Measurements from ENCODE around the gene ADGRB2. TPM values are rescaled to one million over a fixed set of nuclear protein-coding genes. Genes with fewer than 3 reads are reported as not detected.

The ADGRB2 gene
- total RNA-seq, 4 donors from 2014 or later = 0.77 to 31.0 (median 3.7) TPM; not detected in 1

DNA sequence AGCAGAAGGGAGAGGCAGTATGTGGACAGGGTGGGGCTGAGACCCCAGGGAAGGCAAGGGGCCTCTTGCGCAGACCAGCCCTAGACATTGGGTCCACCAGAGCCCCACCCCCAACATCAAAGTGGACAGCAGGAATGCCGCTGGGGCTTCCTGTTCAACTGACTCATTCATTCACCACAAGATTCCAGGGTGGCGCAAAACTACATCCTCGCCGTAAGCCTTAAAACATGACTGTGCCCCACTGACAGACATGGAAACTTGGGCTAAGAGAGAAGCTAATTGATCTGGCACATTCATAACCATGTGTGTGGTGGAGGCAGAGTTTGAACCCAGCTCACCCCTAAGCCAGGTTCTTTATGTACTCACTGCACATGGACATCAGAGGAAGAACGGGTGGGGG lies 74.3 kb downstream of the ADGRB2 start:
- no peak for TF ChIP-seq POLR2A (IDR thresholded peaks at IDR 0.05)
- TF ChIP-seq, protein P1, sequence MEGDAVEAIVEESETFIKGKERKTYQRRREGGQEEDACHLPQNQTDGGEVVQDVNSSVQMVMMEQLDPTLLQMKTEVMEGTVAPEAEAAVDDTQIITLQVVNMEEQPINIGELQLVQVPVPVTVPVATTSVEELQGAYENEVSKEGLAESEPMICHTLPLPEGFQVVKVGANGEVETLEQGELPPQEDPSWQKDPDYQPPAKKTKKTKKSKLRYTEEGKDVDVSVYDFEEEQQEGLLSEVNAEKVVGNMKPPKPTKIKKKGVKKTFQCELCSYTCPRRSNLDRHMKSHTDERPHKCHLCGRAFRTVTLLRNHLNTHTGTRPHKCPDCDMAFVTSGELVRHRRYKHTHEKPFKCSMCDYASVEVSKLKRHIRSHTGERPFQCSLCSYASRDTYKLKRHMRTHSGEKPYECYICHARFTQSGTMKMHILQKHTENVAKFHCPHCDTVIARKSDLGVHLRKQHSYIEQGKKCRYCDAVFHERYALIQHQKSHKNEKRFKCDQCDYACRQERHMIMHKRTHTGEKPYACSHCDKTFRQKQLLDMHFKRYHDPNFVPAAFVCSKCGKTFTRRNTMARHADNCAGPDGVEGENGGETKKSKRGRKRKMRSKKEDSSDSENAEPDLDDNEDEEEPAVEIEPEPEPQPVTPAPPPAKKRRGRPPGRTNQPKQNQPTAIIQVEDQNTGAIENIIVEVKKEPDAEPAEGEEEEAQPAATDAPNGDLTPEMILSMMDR (IDR thresholded peaks at IDR 0.05) = no peak
- DNase-seq = no peak
- Histone ChIP-seq H3K27ac (no peak overlapping the region), H3K27me3 (no peaks in the 10 kb centered on the region), H3K4me3 (no peak overlapping the region), H3K36me3 (no peaks in the 10 kb centered on the region), H3K4me1 (no peaks in the 10 kb centered on the region), H3K9me3 (no peaks in the 10 kb centered on the region)
- intact Hi-C loops (cut with DNase I; ENCODE audit: low total_unique reads) = no loop called here

GRCh38 chr1:31689379-31689778 lies 74.8 kb downstream of the ADGRB2 start:
- no peaks in the 10 kb centered on the region for H3K9me3 ChIP-seq
- H3K4me3 ChIP-seq = no peak overlapping the region
- H3K27me3 ChIP-seq = no peaks in the 10 kb centered on the region
- no peak for TF ChIP-seq POLR2A (IDR thresholded peaks at IDR 0.05)
- TF ChIP-seq, protein P1 (IDR thresholded peaks at IDR 0.05) = no peak
- no peak for DNase-seq
- H3K27ac ChIP-seq = no peak overlapping the region
- no peaks in the 10 kb centered on the region for H3K4me1 ChIP-seq
- no peaks in the 10 kb centered on the region for H3K36me3 ChIP-seq
- intact Hi-C loops (cut with DNase I; ENCODE audit: low total_unique reads) = no loop called here

GRCh38 chr1:31688233-31688918 lies 75.8 kb downstream of the ADGRB2 start:
- no peaks in the 10 kb centered on the region for H3K27me3 ChIP-seq
- TF ChIP-seq POLR2A (IDR thresholded peaks at IDR 0.05) = no peak
- TF ChIP-seq, protein P1 (IDR thresholded peaks at IDR 0.05) = no peak
- no peak overlapping the region for H3K4me3 ChIP-seq
- H3K36me3 ChIP-seq = no peaks in the 10 kb centered on the region
- intact Hi-C loops (cut with DNase I; ENCODE audit: low total_unique reads) = no loop called here
- H3K4me1 ChIP-seq = no peaks in the 10 kb centered on the region
- no peak for DNase-seq
- no peak overlapping the region for H3K27ac ChIP-seq
- no peaks in the 10 kb centered on the region for H3K9me3 ChIP-seq

- no peaks in the 10 kb centered on the region for H3K27me3 ChIP-seq
- no peaks in the 10 kb centered on the region for H3K36me3 ChIP-seq
- no peak overlapping the region for H3K27ac ChIP-seq
- H3K4me1 ChIP-seq = no peaks in the 10 kb centered on the region
- no peak for TF ChIP-seq POLR2A (IDR thresholded peaks at IDR 0.05)
- TF ChIP-seq, protein P1 (IDR thresholded peaks at IDR 0.05) = no peak
- intact Hi-C loops (cut with DNase I; ENCODE audit: low total_unique reads) = no loop called here
- H3K4me3 ChIP-seq = no peak overlapping the region
- DNase-seq = no peak
- no peaks in the 10 kb centered on the region for H3K9me3 ChIP-seq
These were observed 76.5 kb downstream of the ADGRB2 start for GRCh38 chr1:31687601-31688000.

DNA sequence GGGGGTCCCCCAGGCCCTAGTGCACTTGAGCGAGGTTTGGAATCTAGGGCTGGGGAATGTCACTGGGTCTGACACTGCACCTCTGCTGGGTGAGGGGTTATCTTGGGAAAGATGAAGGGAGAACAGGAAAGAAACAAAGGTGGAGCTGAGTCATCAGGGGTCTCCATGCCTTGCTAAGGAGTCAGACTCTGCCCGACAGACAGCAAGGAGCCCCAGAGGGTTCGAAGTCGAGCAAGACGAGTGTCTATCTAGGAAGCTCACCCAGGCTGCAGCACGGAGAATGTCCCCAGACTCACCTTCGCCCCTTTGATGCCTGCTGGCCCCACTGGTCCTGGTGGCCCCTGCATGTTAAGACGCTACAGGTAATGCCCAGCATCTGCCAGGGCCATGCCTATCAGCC lies 78.3 kb downstream of the ADGRB2 start:
- H3K36me3 ChIP-seq = no peaks in the 10 kb centered on the region
- no peak overlapping the region for H3K4me3 ChIP-seq
- H3K27me3 ChIP-seq = no peaks in the 10 kb centered on the region
- no peaks in the 10 kb centered on the region for H3K4me1 ChIP-seq
- no peak overlapping the region for H3K27ac ChIP-seq
- intact Hi-C loops (cut with DNase I; ENCODE audit: low total_unique reads) = no loop called here
- DNase-seq = no peak
- no peak for TF ChIP-seq POLR2A (IDR thresholded peaks at IDR 0.05)
- TF ChIP-seq, protein P1 (IDR thresholded peaks at IDR 0.05) = no peak
- H3K9me3 ChIP-seq = no peaks in the 10 kb centered on the region
